Vagina (tissue), 2 donors: Measurements from ENCODE around the gene CAPN15. TPM values are rescaled to one million over a fixed set of nuclear protein-coding genes. Genes with fewer than 3 reads are reported as not detected.

ENCODE experiments used
- DNase-seq, 2 donors: peaks; one replicate each; pipeline ENCODE4 v3.0.0-alpha.2; 2017; ENCODE audit errors: extremely low spot score in 2 of 2
- H3K27ac ChIP-seq: fragments of 200-600 bp; sonication (generic); one replicate; pipeline ENCODE4 v1.5.1; 2019
- H3K27me3 ChIP-seq: fragments of 200-600 bp; sonication (generic); one replicate; pipeline ENCODE4 v1.5.1; 2019
- H3K36me3 ChIP-seq, 2 donors: fragments of 200-600 bp; sonication (generic); one replicate each; pipeline ENCODE4 v1.5.1; 2017 to 2019
- H3K4me1 ChIP-seq: fragments of 200-600 bp; sonication (generic); one replicate; pipeline ENCODE4 v1.5.1; 2019
- H3K4me3 ChIP-seq, 2 donors: fragments of 200-600 bp; sonication (generic); 1 replicate in 1 of 2; 2 replicates in 1 of 2; pipeline ENCODE4 v1.5.1; 2016 to 2019
- H3K9me3 ChIP-seq: fragments of 200-600 bp; sonication (generic); one replicate; pipeline ENCODE4 v1.5.1; 2019
- POLR2A ChIP-seq, 2 donors: fragments of 450-650 bp; IDR thresholded peaks; one replicate each; pipeline ENCODE4 v1.6.1; 2017; ENCODE audit warnings: antibody characterized with exemption in 2 of 2, mild to moderate bottlenecking in 2 of 2, moderate library complexity in 2 of 2
- POLR2AphosphoS5 ChIP-seq, 2 donors: sonication (generic); formaldehyde crosslinking; IDR thresholded peaks; one replicate each; pipeline ENCODE4 v1.9.0; 2017; ENCODE audit warnings: antibody characterized with exemption in 2 of 2, mild to moderate bottlenecking in 2 of 2, low read depth in 1 of 2; ENCODE audit not compliant: insufficient read depth in 1 of 2
- intact Hi-C: fragments of 100-400 bp; cut with DNase I; formaldehyde crosslinking; loops from one replicate; pipeline ENCODE4 v1.15.1; 2023
- total RNA-seq: library from RNA; depleted of rRNA; stranded (reverse); fragments of >200 nt; gene quantifications from one replicate; pipeline ENCODE4 v1.2.3, GENCODE V29; 2016
- TF ChIP-seq, protein P1 (sequence below), 3 experiments: fragments of 450-650 bp in 2 of 3; fragments of 200-600 bp in 1 of 3; sonication (generic) in 1 of 3; IDR thresholded peaks; one replicate each; pipeline ENCODE4 v1.5.1; 2017 to 2019; ENCODE audit warnings: antibody characterized with exemption in 3 of 3, mild to moderate bottlenecking in 2 of 3, moderate library complexity in 2 of 3

The CAPN15 gene
- total RNA-seq, 1 donor from 2014 or later = 38.3 TPM

DNA sequence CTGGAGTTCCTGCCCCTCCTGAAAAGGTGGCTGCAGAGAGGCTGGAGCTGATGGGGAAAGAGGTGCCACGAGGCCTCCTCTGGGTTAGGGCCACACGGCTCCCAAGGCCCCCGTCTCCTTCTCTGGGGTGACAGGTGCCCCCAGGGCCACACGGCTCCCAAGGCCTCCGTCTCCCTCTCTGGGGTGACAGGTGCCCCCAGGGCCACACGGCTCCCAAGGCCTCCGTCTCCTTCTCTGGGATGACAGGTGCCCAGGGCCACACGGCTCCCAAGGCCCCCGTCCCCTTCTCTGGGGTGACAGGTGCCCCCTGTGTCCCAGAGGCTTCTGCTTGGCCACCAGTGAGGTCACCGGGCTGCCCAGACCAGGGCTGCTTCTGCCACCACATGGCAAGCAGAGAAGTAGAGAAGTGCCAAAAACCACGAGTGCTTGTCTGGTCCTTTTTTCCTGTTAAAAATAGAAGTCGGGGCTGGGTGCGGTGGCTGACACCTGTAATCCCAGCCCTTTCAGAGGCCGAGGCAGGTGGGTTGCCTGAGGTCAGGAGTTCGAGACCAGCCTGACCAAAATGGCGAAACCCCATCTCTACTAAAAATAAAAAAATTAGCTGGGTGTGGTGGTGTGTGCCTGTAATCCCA, 4.1 kb downstream of the CAPN15 start:
- DNase-seq = no peak
- Histone ChIP-seq H3K36me3 (no peaks in the 10 kb centered on the region), H3K4me3 (no peak overlapping the region), H3K27me3 (no peaks in the 10 kb centered on the region), H3K27ac (no peak overlapping the region), H3K4me1 (peaks cover 59% of the 10 kb centered on the region), H3K9me3 (no peaks in the 10 kb centered on the region)
- TF ChIP-seq POLR2AphosphoS5 (IDR thresholded peaks at IDR 0.05; ENCODE audit: insufficient read depth in 1 of 2, low read depth in 1 of 2) (no peak), POLR2A (IDR thresholded peaks at IDR 0.05) (no peak)
- TF ChIP-seq, protein P1, sequence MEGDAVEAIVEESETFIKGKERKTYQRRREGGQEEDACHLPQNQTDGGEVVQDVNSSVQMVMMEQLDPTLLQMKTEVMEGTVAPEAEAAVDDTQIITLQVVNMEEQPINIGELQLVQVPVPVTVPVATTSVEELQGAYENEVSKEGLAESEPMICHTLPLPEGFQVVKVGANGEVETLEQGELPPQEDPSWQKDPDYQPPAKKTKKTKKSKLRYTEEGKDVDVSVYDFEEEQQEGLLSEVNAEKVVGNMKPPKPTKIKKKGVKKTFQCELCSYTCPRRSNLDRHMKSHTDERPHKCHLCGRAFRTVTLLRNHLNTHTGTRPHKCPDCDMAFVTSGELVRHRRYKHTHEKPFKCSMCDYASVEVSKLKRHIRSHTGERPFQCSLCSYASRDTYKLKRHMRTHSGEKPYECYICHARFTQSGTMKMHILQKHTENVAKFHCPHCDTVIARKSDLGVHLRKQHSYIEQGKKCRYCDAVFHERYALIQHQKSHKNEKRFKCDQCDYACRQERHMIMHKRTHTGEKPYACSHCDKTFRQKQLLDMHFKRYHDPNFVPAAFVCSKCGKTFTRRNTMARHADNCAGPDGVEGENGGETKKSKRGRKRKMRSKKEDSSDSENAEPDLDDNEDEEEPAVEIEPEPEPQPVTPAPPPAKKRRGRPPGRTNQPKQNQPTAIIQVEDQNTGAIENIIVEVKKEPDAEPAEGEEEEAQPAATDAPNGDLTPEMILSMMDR (IDR thresholded peaks at IDR 0.05) = no peak
- intact Hi-C loops = no loop called here

DNA sequence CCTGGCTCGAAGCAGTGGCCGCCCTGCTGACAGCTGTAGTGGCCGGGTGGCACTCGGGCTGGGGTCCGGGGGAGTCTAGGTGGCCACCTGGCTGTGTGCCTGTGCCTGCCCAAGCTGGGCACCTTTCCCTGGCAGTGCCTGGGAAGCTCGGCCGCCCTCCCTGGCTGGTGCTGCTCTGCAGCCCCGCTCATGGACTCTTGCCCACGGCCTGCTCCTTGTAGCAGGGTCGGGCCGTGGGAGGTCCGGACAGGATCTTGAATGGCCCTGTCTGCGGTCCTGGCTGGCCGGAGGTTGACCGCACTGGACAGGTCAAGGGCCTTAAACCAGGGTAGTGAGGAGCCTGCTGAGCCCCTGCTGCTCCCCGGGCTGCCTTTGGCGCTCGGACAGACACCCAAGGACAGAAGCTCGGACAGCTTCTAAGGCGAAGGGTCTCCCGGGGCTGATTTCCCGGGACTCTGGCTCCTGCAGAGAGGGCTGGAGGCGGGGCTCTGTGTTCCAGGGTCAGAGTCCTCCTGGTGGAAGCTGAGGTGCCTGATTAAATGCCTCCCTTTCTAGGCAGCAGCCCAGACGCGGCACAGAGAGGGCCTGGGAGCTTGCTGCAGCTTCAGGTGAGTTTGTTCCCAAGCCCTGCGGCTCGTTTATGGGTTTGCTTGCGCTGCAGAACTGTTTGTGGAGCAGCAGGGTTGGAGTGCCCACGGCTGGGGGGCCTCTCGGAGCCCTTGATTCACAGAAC, 6.0 kb downstream of the CAPN15 start:
- Histone ChIP-seq H3K36me3 (peaks cover 0 to 13% of the 10 kb centered on the region in 2 donors), H3K4me3 (no peak overlapping the region), H3K27ac (no peak overlapping the region), H3K27me3 (no peaks in the 10 kb centered on the region), H3K4me1 (peaks cover 51% of the 10 kb centered on the region), H3K9me3 (no peaks in the 10 kb centered on the region)
- no peak for TF ChIP-seq POLR2A (IDR thresholded peaks at IDR 0.05)
- TF ChIP-seq POLR2AphosphoS5 (IDR thresholded peaks at IDR 0.05; ENCODE audit: insufficient read depth in 1 of 2, low read depth in 1 of 2) = no peak
- TF ChIP-seq, protein P1 (IDR thresholded peaks at IDR 0.05) = no peak
- intact Hi-C loops = no loop called here
- no peak for DNase-seq

DNA sequence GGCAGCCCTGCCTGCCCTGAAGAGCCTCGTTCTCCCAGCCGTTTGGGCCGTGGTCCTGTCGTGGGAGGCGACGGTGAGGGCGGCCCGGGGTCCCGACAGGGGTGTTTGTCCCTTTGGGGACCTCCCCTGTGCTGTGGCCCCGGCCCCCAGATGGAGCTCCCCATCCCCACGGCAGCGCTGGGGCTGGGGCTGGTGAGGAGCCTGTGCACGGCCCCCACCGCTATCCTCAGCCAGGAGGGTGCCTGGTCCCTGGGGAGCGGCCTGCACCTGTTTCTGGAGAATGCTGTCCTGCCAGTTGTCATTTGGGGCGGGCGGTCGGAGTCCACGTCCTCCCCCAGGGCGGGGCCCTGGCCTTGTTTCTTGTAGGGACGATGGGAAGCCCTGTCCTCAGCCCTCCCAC, 6.6 kb downstream of the CAPN15 start:
- TF ChIP-seq, protein P1 (IDR thresholded peaks at IDR 0.05) = no peak
- TF ChIP-seq POLR2AphosphoS5 (IDR thresholded peaks at IDR 0.05; ENCODE audit: insufficient read depth in 1 of 2, low read depth in 1 of 2) (no peak), POLR2A (IDR thresholded peaks at IDR 0.05) (no peak)
- Histone ChIP-seq H3K4me3 (no peak overlapping the region), H3K9me3 (no peaks in the 10 kb centered on the region), H3K27me3 (no peaks in the 10 kb centered on the region), H3K27ac (no peak overlapping the region), H3K4me1 (peaks cover 45% of the 10 kb centered on the region), H3K36me3 (peaks cover 0 to 16% of the 10 kb centered on the region in 2 donors)
- intact Hi-C loops = no loop called here
- DNase-seq = no peak

DNA sequence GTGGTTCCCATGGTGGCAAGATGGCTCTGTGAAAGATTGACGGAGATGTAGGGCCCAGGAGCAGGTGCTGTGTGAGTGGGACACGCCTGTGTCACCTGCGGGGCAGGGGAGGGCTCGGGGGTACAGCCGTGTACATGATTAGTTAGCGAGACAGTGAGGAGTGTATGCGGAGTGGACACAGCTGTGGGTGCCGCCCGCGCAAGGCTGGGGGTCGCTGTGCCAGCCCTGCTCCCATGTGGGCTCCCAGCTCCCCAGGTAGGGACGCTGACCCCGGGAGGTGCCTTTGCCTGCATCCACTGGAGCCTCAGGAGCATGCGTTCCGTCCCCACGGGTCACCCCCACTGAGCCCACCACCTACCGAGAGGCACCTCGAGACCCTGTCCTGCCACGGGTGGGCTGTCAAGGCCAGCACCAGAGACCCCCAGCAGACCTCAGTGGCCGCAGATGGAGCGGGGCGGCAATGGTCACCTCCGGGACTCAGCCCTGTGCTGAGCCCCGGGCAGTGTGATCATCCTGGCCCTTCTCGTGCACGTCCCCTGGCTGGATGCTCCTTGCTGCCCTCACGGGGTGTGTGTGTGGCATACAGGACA, 7.4 kb downstream of the CAPN15 start:
- DNase-seq = no peak
- Histone ChIP-seq H3K4me1 (peaks cover 37% of the 10 kb centered on the region), H3K36me3 (peaks cover 0 to 16% of the 10 kb centered on the region in 2 donors), H3K27ac (no peak overlapping the region), H3K27me3 (no peaks in the 10 kb centered on the region), H3K9me3 (no peaks in the 10 kb centered on the region), H3K4me3 (no peak overlapping the region)
- intact Hi-C loops = no loop called here
- TF ChIP-seq POLR2A (IDR thresholded peaks at IDR 0.05) (no peak), POLR2AphosphoS5 (IDR thresholded peaks at IDR 0.05; ENCODE audit: insufficient read depth in 1 of 2, low read depth in 1 of 2) (no peak)
- TF ChIP-seq, protein P1 (IDR thresholded peaks at IDR 0.05) = no peak
